ENCODE measurements around the gene THAP4.
"Not testable (repeated sequence)": the region's sequence is repeated elsewhere in the genome, so short reads cannot be mapped to it uniquely, and the experiment has no call there.

THAP4 gene

DNA sequence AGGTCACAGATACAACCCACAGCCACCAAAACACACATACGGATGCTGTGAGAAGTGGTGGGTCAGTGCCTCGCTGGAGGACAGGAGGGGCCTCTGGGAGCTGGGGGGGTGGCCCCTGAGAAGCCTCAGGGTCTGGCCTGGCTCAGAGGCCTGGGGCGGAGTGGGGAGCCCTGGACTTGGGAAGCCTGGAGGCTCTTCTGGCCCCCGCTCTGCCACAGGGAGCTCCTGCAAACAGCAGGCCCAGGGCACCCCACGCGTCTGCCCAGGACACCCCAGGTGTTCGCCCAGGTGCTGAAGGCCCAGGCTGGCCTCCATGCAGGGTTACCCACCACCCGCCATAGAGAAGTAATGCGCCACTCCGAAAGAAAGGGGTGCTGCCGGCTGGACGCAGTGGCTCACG lies 25.9 kb downstream of the THAP4 start:
- DNase-seq = no peak

DNA sequence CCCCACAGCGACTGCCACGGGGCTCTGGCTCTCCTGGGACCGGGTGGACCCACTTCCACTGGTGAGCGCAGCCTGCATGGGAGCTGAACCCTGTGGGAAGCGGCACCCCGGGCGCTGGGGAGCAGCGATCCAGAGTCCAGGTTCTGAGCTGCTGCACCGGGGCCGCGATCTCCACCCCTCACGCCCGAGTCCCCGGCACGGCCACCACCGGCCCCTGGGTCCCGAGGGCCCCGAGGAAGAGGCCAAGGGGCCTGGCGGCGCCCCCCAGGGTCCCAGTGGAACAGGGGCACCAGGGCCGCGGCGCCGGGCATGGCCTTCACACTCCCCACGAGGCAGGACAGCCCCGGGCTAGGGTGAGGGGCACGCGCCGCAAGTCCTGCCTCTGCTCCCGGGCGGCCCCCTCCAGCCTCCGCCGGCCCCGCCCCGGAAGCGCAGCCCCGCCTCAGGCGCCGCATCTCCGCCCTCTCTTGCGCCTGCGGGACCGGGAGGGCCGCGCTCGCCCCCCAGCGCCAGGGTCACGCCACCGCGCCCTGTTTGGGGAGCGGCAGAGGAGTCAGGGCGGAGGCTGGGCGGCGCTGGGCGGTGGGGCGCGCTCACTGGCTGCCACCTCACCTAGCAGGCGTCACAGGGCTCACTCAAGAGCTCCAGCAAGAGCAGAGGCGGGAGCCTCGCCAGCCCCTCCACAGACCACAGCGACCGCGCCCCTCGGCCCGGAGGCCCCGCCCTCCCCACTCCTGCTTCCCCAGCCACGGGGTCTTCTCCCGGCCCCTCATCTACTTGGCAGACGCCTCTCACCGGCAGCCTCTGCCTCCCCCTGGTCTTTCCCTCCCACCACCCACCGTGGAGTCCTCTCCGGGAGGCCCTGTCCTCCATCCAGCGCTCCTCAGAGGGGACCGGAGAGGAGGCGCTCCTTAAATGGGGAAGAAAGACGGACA lies 26.8 kb downstream of the THAP4 start:
- peak; percentile 87 for DNase-seq

DNA sequence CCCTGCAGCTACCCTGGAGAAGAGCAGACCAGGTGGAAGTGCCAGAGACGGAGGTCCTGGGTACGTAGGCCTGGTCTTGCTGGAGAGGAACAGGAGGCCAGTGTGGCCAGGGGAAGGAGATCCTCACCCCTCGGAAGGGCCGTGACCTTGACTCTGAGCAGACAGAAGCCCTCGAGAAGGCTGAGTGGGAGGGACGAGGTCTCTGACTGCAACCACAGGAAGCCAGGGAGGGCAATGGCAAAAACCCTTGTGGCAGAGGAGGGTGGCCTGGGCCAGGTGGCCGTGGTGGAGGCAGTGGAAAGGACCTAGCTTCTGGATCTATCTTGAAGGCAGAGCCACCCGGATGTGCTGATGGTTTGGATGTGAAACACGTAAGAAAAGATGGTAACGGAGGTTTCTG lies 28.1 kb downstream of the THAP4 start:
- no peak for DNase-seq

DNA sequence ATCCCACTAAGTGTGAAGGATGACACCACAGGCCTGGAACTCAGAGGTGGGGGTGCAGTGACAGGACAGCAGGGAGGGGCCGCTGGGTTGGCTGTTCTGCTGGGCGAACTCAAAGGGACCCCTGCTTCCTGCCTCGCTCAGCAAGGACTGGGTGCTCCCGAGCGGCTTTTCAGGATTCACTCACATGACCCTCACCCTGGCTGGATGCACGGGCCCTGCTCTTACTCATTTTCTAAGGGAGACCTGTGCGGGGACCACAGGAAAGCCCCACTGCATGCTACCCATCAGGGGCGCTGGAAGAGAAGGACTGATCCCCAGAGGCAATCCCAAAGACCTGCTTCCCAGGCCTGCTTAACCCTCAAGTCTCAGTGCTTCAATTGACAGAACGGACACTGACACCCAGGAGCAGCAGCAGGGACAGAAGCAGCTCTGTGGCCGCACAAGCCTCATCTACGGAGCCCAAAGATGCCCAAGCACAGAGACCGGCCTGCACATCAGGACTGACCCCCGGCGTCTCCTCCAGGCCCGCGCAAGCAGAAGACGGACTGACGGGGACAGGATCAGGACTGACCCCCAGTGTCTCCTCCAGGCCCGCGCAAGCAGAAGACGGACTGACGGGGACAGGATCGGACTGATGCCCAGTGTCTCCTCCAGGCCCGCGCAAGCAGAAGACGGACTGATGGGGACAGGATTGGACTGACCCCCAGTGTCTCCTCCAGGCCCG lies 29.6 kb downstream of the THAP4 start:
- DNase-seq = no peak

DNA sequence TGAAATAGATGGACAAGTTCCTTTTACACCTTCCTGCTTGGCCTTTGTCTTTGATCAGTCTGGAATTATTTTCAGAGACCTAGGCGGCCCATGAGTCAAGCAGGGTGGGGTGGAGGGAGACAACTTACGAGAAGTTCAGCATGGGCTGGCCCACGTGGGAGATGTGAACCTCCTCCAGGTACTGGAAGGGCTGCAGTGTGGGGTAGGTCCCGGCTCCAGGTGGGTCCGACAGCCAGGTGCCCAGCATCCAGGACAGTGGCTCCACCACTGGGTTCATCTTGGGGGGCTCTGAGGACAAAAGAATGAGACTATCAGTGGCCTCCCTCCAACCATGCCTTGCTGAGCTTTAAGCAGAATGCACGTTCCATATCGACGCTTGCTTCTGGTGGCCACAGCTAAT lies 30.8 kb downstream of the THAP4 start:
- no peak for DNase-seq

DNA sequence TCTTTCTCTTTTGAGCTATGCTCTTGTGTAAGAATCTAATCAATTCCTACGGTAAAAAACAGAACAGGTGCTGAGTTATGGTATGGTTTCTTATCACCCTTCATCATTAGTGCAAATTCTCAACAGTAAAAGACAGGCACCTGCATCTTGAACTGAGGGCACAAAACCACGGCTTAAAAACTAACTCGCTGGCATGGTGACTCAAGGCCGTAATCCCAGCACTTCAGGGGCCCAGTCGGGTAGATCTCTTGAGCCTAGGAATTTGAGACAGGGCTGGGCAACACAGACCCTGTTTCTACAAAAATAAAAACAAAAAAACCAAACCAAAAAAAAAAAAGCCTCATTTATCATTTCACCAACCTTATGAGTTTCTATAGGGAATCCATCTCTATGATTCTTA lies 33.3 kb downstream of the THAP4 start:
- no peak for DNase-seq

DNA sequence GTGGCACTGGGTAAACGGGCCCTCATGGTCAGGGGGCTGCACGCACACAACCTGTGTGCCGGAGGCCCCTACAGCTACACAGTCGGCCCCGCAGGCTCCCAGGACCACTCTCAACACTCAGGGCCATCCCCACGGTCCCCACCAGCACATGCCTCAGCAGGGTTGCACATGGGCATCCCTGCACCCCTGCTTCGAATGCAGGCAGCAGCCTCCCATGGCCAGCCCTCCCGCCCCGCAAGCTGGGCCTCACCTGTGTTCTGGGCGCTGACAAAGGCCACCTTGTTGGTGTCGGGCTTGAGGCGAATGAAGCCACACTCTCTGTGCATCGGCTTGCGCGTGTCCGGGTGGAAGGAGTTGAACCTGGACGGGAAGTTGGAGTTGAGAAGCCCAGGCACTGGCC lies 34.2 kb downstream of the THAP4 start:
- no peak for DNase-seq

DNA sequence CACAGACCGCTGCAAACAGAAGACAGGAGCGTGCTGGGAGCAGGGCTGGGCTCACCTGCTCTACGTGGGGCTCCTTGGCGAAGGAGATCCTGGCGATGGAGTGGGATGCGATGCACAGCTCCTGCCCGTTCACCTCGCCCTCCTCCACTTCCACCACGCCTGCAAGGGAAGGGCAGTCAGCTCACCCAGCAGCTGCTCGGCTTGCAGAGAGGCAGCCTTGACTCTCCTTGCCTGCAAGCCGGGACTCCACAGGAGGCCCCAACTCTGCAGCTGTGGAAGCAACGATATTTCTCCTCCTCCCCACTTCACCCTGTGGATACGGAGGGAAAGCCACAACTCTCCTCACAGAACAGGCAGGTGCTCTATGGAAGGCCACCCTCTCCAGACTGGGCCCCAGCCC lies 35.1 kb downstream of the THAP4 start:
- no peak for DNase-seq

DNA sequence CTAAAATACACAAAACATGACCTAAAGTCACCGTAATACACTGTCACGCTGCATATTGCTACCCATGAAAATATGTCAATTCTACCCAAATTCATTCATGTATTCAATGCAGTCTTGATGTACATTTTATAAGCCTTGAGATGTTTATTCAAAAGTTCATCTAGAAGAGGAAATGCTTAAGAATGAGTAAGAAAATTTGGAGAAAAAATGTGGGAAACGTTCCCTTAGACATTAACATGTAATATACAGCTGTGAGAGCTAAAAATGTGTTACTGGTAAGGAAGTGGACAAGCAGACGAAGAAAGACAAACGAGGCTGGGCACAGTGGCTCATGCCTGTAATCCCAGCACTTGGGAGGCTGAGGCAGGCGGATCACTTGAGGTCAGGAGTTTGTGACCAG lies 37.3 kb downstream of the THAP4 start:
- no peak for DNase-seq

DNA sequence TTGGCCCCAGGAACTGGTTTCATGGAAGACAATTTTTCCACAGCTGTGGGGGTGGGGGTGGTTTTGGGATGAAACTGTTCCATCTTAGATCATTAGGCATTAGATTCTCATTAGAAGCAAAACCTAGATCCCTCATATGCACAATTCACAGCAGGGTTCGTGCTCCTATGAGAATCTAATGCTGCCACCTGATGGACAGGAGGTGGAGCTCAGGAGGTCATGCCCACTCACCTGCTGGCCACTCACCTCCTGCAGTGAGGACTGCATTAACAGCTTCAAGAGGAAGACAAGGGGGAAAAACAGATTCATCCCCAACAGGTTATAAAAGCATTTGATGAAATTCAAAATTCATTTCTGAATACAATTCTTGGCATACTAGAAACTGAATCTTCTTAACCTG lies 38.5 kb downstream of the THAP4 start:
- DNase-seq = no peak

DNA sequence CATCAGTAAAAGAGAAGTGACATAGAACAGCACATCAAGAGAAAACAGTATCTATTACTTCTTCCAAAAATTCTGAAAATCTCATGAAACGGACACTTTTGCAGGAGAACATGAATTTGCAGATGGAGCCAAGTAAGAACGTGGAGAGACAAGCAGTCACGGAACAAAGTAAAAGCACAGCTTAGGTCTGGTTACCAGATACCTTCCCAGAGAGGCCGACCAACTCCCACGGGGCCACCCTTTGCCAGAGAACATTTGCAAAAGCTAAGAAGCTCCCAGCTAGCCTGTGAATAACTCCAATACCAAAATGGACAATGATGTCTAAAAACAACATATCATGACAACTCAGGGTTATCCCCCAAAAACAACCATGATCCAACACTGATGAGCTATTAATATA lies 38.9 kb downstream of the THAP4 start:
- DNase-seq = no peak

DNA sequence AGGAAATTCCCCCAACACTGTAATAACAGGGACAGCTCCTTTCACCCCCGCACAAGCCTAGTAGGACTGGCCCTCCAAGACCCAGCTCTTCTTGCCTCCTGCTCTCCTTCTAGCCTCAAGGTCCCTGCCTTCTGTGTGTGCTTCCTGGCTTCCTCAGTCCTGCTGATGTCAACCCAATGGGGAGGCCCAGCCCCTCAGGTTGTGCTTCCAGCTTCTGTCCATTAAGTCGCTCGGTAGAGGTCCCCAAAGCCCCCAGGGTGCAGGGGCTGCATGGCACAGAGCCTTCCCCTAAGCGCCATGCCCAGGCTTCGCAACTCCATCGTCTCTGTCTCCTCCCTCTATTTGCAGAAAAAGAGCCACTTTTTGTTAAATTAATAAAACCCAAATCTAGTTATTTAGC lies 39.4 kb downstream of the THAP4 start:
- DNase-seq = no peak

DNA sequence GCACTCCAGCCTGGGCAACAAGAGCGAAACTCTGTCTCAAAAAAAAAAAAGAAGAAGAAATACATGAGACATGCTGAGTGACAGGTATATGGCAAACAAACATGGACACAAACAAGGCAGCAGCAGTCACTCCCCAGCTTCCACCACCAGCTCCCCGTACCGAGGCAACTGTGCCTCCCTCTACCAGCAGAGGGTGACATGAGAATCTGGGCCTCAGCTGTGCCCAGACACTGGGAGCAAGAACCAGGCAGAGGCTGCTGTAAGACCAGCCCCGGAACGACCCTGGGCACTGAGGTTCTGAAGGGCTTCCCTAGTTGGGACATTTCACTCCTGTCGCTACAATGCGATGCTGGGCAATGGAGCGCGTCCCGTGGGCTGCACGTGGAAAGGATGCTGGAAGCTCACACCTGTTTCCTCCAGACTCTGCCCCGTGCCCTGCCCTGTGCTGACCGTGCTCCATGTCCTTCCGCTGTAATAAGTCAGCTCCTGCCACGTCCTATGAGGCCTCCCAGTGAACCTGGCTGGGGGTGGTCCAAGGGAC lies 41.3 kb downstream of the THAP4 start:
- DNase-seq = no peak

DNA sequence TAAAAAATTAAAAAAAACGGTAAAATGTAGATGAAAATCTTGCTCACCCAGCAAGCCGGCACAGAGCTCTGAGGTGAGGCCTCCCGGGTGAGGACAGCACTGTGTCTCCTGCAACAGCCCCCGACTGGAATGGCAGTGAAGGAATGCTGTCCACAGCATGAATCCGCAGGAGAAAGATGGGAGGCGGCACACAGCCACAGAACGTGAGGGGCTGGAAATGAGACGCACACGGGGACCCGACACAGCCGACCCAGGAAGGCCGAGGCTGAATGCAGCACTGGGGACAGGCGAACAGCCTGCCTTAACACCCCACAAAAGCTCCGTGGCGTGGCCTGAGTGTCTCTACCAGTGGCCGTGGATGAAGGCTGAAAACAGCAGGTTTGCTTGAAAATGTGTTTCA lies 43.7 kb downstream of the THAP4 start:
- DNase-seq = no peak

DNA sequence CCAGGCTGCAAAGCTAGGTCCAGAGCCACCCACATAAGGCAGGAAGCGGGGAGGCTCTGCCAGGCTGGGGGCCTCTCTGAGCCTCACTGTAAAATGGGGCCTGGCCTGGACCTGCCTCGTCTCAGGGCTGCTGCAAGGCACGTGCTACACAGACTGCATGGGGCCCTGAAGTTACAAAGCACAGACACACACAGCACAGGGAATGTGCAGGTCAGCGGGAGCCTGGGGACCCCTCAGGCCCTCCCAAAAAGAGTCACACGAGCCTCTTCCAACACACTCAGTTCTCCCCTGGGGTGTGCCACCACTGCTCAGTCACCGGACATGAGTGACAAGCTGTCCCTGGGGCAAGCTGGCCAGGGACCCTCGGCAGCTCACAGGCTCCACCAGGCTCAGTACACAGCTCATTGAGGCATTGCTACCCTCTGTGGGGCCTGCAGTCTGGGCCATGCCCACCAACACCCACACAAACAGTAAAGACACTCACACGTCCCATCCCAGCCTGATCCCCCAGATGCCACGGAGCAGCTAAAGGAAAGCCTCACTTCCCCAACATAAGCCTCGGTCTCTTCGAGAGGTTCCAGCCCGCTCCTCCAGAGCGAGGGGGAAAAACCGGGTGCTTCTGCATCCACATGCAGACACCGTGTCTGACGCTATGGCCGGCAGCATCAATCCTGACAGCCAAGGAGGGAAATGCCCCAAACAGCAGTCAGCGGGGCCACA lies 44.7 kb downstream of the THAP4 start:
- DNase-seq = no peak

DNA sequence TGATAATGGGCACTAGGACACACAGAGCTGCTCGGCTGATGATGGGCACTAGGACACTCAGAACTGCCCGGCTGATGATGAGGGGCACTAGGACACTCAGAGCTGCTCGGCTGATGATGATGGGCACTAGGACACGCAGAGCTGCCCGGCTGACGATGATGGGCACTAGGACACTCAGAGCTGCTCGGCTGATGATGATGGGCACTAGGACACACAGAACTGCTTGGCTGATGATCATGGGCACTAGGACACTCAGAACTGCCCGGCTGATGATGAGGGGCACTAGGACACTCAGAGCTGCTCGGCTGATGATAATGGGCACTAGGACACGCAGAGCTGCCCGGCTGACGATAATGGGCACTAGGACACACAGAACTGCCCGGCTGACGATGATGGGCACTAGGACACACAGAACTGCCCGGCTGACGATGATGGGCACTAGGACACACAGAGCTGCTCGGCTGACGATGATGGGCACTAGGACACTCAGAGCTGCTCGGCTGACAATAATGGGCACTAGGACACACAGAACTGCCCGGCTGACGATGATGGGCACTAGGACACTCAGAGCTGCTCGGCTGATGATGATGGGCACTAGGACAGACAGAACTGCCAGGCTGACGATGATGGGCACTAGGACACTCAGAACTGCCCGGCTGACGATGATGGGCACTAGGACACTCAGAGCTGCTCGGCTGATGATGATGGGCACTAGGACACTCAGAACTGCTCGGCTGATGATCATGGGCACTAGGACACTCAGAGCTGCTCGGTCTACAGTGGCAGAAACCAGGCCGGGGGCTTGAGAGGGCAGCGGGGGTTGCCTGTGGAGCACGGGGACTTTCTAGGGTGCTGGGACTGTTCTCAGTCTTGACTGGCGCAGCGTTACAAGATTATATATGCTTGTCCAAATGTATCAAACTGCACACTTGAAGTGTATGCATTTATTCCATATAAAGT lies 46.2 kb downstream of the THAP4 start:
- not testable (repeated sequence) for DNase-seq

DNA sequence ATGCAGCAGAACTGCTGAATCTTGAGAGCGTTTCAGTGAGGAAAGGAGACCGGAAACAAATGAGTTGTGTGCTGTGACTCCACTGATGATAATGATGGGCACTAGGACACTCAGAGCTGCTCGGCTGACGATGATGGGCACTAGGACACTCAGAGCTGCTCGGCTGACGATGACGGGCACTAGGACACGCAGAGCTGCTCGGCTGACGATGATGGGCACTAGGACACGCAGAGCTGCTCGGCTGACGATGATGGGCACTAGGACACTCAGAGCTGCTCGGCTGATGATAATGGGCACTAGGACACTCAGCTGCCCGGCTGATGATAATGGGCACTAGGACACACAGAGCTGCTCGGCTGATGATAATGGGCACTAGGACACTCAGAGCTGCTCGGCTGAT lies 47.1 kb downstream of the THAP4 start:
- DNase-seq = not testable (repeated sequence)

DNA sequence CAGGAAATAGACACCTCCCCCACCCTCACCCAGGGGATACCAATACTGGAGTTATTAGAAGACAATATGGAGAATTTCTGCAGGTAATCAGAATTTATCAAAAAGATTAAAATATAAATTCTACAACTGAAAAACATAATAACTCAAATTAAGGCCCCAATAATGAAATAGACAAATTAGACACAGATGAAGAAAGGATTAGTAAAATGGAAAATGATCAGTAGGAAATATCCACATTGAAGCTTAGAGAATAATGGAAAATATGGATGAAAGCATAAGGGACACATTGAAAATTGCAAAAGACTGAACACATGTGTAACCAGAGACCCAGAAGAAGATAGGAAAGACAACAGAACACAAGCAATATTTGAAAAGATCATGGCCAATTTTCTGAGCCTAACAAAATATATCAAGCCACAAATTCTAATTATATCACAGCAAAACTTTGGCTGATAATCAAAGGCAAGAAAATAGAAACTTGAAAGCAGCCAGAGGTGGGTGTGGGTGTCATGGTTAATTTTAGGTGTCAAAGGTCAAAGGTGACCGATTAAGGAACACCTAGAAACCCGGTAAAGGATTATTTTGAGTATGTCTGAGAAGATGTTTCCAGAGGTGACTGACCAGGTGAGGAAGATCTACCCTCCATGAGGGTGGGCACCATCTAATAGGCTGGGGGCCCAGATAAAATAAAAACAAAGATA lies 50.2 kb downstream of the THAP4 start:
- no peak for DNase-seq

DNA sequence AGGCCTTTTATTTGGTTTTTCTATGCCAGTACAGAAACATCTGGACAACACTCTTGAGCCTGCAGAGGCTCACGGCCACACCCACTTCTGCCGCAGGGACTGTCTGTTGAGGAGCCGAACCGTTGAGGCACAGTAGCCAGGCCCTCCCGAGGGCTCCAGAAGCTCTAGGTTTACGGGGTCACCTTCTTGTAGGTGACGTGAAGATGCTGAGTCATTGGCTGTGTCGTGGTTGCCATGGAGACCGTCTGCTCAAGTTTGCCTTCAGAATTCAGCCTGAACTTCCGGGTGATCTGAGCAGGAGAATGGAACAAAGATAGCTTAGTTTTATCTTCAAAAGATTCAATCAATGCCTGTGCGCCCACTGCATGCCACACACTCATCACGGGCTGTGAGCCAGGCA lies 52.5 kb downstream of the THAP4 start:
- no peak for DNase-seq

DNA sequence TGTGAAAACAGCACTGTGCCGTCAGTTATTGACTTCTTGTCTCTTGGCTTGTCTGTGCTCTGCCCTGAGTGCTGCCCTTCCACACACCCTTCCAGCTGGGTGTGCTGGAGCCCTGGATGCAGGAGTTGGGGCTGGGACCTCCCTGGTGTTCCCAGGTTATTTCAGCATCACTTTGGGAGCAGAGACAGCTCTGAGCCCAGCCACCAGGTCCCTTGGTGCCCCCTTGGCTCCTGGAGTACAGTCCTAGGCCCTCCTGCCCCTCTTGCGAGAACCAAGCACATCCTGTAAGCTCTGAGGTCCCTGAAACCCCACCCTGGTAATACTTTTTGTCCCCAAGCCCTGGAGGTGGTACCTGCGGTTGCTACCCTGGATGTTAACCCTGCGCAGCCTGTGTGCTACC lies 54.2 kb downstream of the THAP4 start:
- DNase-seq = no peak

DNA sequence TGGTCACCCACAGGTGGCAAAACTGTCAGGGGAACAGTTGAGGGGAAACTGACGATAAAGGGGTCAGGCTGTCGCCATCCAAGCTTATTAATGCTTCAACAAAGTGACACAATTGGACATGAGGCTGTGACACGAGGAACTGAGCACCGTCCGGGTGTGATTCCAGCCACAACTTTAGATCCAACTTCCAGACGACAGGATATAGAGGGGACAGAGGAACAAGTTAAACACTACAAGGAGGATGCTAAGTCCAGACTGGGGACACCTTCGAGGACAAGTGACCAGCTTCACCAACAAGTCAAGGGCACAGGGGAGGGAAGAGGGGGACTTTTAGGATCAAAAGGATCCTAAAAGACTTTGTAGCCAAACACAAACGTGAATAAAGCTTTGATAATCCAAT lies 54.6 kb downstream of the THAP4 start:
- no peak for DNase-seq

DNA sequence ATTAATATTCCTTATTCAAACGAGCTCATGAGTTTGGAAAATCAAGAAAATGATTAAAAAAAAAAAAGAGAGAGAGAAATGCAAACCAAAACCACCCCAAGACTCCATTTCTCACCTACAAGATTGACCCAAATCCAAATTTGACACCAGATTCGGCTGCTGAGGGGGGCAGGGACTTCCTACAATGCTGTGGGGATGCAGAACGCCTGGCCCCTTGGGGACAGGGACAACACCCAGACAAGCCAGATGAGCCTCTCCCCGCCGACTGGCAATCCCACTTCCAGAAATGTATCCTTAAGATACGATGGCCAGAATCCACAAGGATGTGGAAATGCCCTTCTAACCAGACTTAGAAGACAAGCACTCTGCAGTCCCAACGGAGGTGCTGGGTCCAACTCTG lies 57.7 kb downstream of the THAP4 start:
- no peak for DNase-seq
